Measurements from ENCODE around the gene ADM5. TPM values are rescaled to one million over a fixed set of nuclear protein-coding genes. Genes with fewer than 3 reads are reported as not detected.

The ADM5 gene
- polyA plus RNA-seq, 2 of the 4 experiments (the other 2 are of a cell fraction) = 2.0 to 4.3 TPM

GRCh38 chr19:49682274-49682673 is 7.1 kb upstream of the ADM5 start:
- ATAC-seq = no peak
- 93% methylated on average over 8 of the region's 8 CpGs for WGBS (ENCODE audit: missing lambda C conversion rate)
- H3K4me3 ChIP-seq = no peak overlapping the region
- ChIA-PET POLR2A (no interaction called here), CTCF (interaction anchor here (0.5 to 16.7 kb wide), 5 partner anchors 13 to 163 kb away, joined by 3 to 326 read pairs (median 4); partner anchors contain the start of genes BCL2L12 and IRF3)
- no peak overlapping the region for H3K27ac ChIP-seq
- H3K4me1 ChIP-seq = peaks cover 36% of the 10 kb centered on the region
- FAIRE-seq = no peak
- no peak for TF ChIP-seq HOXB13 (CRISPR knock-in tag; IDR thresholded peaks at IDR 0.05; ENCODE audit: low read depth)
- TF ChIP-seq NFE2L2 (conservative IDR thresholded peaks at IDR 0.05; ENCODE audit: low read length) = no peak
- TF ChIP-seq PHF8 (IDR thresholded peaks at IDR 0.05; ENCODE audit: borderline replicate concordance, low read depth) = no peak
- TF ChIP-seq NPAS2 (CRISPR knock-in tag; IDR thresholded peaks at IDR 0.05; ENCODE audit: borderline replicate concordance) = no peak
- no peak for TF ChIP-seq REST (IDR thresholded peaks at IDR 0.05)
- TF ChIP-seq RAD21 (conservative IDR thresholded peaks at IDR 0.05 in 1 of 2, IDR thresholded peaks at IDR 0.05 in 1 of 2) = no peak
- no peak for TF ChIP-seq NR3C1 (IDR thresholded peaks at IDR 0.05)
- no peak for TF ChIP-seq KDM1A (IDR thresholded peaks at IDR 0.05; ENCODE audit: low read depth)
- H3K4me2 ChIP-seq = no peak overlapping the region
- H3K9me3 ChIP-seq = no peaks in the 10 kb centered on the region
- DNase-seq (ENCODE audit: low read depth in 1 of 2, low spot score in 1 of 2) = no peak

DNA sequence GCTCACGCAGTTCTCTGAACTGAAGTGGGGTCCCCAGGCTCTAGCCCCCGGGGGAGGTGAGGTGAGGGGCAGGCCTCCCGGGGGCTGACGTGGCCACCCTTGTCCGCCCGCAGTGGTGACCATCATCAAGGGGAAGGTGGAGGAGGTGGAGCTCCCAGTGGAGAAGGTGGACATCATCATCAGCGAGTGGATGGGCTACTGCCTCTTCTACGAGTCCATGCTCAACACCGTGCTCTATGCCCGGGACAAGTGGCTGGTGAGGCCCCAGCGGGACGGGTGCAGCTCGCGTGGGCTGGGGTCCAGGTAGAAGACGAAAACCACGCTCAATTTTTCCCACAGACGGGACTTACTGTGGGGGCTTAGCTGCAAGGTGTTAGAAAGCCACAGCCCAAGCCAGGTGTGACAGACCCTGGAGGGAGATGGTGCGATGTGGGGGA is 5.6 kb upstream of the ADM5 start:
- ChIA-PET POLR2A (interaction anchor here (1.0 to 2.6 kb wide), 2 partner anchors 7 to 43 kb away, joined by 3 to 13 read pairs; partner anchors contain the start of gene PRMT1), CTCF (interaction anchor here (0.7 to 5.5 kb wide), 33 partner anchors 8 to 452 kb away, joined by 3 to 42 read pairs (median 4); partner anchors contain the start of genes FUZ and PRRG2)
- peaks cover 32% of the 10 kb centered on the region for H3K4me1 ChIP-seq
- ATAC-seq (no peak), FAIRE-seq (no peak), DNase-seq (ENCODE audit: low read depth in 1 of 2, low spot score in 1 of 2) (no peak)
- H3K9me3 ChIP-seq = no peaks in the 10 kb centered on the region
- no peak overlapping the region for H3K4me3 ChIP-seq
- WGBS (ENCODE audit: missing lambda C conversion rate) = 94% methylated on average over 18 of the region's 18 CpGs
- H3K27ac ChIP-seq = no peak overlapping the region
- no peak for TF ChIP-seq RAD21 (conservative IDR thresholded peaks at IDR 0.05 in 1 of 2, IDR thresholded peaks at IDR 0.05 in 1 of 2)
- no peak for TF ChIP-seq EHF (CRISPR knock-in tag; IDR thresholded peaks at IDR 0.05)
- no peak; the same call in 1 of the 2 replicates for TF ChIP-seq HOXA7 (CRISPR knock-in tag; IDR thresholded peaks at IDR 0.05)
- TF ChIP-seq FOXS1 (CRISPR knock-in tag; IDR thresholded peaks at IDR 0.05) = no peak
- H3K4me2 ChIP-seq = no peak overlapping the region

- H3K9me3 ChIP-seq = no peaks in the 10 kb centered on the region
- ChIA-PET CTCF (interaction anchor here (0.6 to 5.5 kb wide), 43 partner anchors 9 to 451 kb away, joined by 3 to 42 read pairs (median 4); partner anchors contain the start of genes FUZ, PRRG2, RRAS and TSKS), POLR2A (interaction anchor here (1.0 to 2.6 kb wide), 3 partner anchors 8 to 81 kb away, joined by 3 to 13 read pairs (median 3); partner anchors contain the start of gene PRMT1)
- no peak for FAIRE-seq
- peaks cover 26% of the 10 kb centered on the region for H3K4me1 ChIP-seq
- H3K4me3 ChIP-seq = no peak overlapping the region
- WGBS (ENCODE audit: missing lambda C conversion rate) = 73% methylated on average over 32 of the region's 35 CpGs
- DNase-seq (ENCODE audit: low read depth in 1 of 2, low spot score in 1 of 2) = peak; percentile 57 to 75
- peak; percentile 50 to 70 for ATAC-seq
- no peak overlapping the region for H3K4me2 ChIP-seq
- 0 out of 6 replicates have a peak overlapping the region, but pooled peaks of 1 of the 2 experiments have one; percentile 2 for H3K27ac ChIP-seq
- TF ChIP-seq, protein P1, sequence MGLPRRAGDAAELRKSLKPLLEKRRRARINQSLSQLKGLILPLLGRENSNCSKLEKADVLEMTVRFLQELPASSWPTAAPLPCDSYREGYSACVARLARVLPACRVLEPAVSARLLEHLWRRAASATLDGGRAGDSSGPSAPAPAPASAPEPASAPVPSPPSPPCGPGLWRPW (IDR thresholded peaks at IDR 0.05) = no peak
- TF ChIP-seq NPAS2 (CRISPR knock-in tag; IDR thresholded peaks at IDR 0.05; ENCODE audit: borderline replicate concordance) (no peak), ZC3H11A (IDR thresholded peaks at IDR 0.05) (no peak), POLR2A (IDR thresholded peaks at IDR 0.05; ENCODE audit: low read length) (no peak), FOXS1 (CRISPR knock-in tag; IDR thresholded peaks at IDR 0.05) (no peak), POLR2AphosphoS2 (conservative IDR thresholded peaks at IDR 0.05; ENCODE audit: low read length) (no peak; the same call in none of the 2 replicates), KDM1A (IDR thresholded peaks at IDR 0.05; ENCODE audit: low read depth) (no peak), CBX2 (IDR thresholded peaks at IDR 0.05; ENCODE audit: borderline replicate concordance, low read depth) (no peak), ZSCAN20 (CRISPR knock-in tag; IDR thresholded peaks at IDR 0.05) (no peak), RNF2 (IDR thresholded peaks at IDR 0.05; ENCODE audit: borderline replicate concordance, low read depth) (no peak), HOXA7 (CRISPR knock-in tag; IDR thresholded peaks at IDR 0.05) (peak; percentile 40; the same call in 1 of the 2 replicates), RARB (CRISPR knock-in tag; IDR thresholded peaks at IDR 0.05) (peak; percentile 12; the same call in 1 of the 2 replicates), HDAC2 (IDR thresholded peaks at IDR 0.05) (no peak), CHD4 (IDR thresholded peaks at IDR 0.05; ENCODE audit: borderline replicate concordance) (no peak), USF2 (IDR thresholded peaks at IDR 0.05) (no peak), ZFP36 (IDR thresholded peaks at IDR 0.05; ENCODE audit: borderline replicate concordance, partially characterized antibody) (no peak), CBX8 (IDR thresholded peaks at IDR 0.05) (no peak), PHF8 (IDR thresholded peaks at IDR 0.05; ENCODE audit: borderline replicate concordance, low read depth) (no peak)
- TF ChIP-seq, protein P2, sequence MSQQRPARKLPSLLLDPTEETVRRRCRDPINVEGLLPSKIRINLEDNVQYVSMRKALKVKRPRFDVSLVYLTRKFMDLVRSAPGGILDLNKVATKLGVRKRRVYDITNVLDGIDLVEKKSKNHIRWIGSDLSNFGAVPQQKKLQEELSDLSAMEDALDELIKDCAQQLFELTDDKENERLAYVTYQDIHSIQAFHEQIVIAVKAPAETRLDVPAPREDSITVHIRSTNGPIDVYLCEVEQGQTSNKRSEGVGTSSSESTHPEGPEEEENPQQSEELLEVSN (IDR thresholded peaks at IDR 0.05; ENCODE audit: borderline replicate concordance, low read depth) = no peak
- TF ChIP-seq, protein P3, sequence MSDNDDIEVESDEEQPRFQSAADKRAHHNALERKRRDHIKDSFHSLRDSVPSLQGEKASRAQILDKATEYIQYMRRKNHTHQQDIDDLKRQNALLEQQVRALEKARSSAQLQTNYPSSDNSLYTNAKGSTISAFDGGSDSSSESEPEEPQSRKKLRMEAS (IDR thresholded peaks at IDR 0.05) = no peak
These were observed 5.0 kb upstream of the ADM5 start for GRCh38 chr19:49684251-49684982.
